Right atrium auricular region (tissue), 2 donors: Measurements from ENCODE around the gene PSMB2. TPM values are rescaled to one million over a fixed set of nuclear protein-coding genes. Genes with fewer than 3 reads are reported as not detected.

Experiments used
- DNase-seq: peaks from one replicate; pipeline ENCODE4 v3.0.0-alpha.2; 2019; ENCODE audit warnings: low spot score
- H3K27ac ChIP-seq, 2 donors: fragments of 200-600 bp; sonication (generic); 1 replicate in 1 of 2; 2 replicates in 1 of 2; pipeline ENCODE4 v1.5.1; 2016 to 2019
- H3K27me3 ChIP-seq, 2 donors: fragments of 200-600 bp; sonication (generic); one replicate each; pipeline versions ENCODE4 v1.5.1 to v1.6.0; 2017 to 2019
- H3K36me3 ChIP-seq: fragments of 200-600 bp; sonication (generic); one replicate; pipeline ENCODE4 v1.5.1; 2016
- H3K4me1 ChIP-seq, 2 donors: fragments of 200-600 bp; sonication (generic); one replicate each; pipeline versions ENCODE4 v1.5.1 to v1.6.0; 2017 to 2019
- H3K4me3 ChIP-seq, 2 donors: fragments of 200-600 bp; sonication (generic); 1 replicate in 1 of 2; 2 replicates in 1 of 2; pipeline ENCODE4 v1.5.1; 2017 to 2019; ENCODE audit warnings: mild to moderate bottlenecking in 1 of 2, moderate library complexity in 1 of 2
- H3K9me3 ChIP-seq, 2 donors: fragments of 200-600 bp; sonication (generic); one replicate each; pipeline ENCODE4 v1.5.1; 2019
- total RNA-seq, 2 donors: library from RNA; depleted of rRNA; stranded (reverse); fragments of >200 nt; gene quantifications; one replicate each; pipeline ENCODE4 v1.1.0, GENCODE V29; 2016
- TF ChIP-seq, protein P1 (sequence below), 2 donors: fragments of 200-600 bp; sonication (generic); IDR thresholded peaks; one replicate each; pipeline ENCODE4 v1.5.1; 2019; ENCODE audit warnings: antibody characterized with exemption in 2 of 2

PSMB2 gene
- total RNA-seq, 2 donors from 2014 or later, result 30.4 to 31.7 TPM

DNA sequence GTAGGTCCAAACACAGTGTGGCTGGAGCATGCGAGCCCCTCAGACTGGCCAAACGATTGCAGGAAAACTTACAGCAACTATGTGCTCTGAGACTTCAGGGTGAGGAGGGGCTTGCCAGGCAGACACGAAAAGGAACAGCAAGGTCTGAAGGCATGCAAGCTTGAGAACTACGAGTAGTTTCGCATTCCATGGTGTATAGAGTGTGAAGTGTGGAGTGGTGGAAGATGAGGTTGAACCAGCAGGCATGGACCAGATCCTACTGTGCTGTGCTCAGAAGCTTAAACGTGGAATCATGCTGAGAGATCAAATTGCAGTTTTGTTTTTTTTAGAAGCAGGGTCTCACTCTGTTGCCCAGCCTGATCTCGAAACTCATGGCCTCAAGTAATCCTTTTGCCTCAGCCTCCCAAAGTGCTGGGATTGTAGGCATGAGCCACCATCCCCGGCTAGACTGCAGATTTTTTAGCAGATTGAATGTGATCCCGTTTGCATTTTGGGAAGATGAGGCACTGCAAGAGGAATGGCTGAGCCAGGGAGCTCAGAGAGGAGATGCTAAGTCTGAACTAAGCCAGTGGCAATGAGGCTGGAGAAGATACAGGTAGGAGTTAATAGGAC is 73.3 kb downstream of the PSMB2 start:
- Histone ChIP-seq H3K4me3 (no peak overlapping the region), H3K9me3 (no peaks in the 10 kb centered on the region), H3K27ac (no peak overlapping the region), H3K36me3 (peaks cover 14% of the 10 kb centered on the region), H3K27me3 (peaks cover 0 to 10% of the 10 kb centered on the region in 2 donors), H3K4me1 (peaks cover 0 to 3% of the 10 kb centered on the region in 2 donors)
- TF ChIP-seq, protein P1, sequence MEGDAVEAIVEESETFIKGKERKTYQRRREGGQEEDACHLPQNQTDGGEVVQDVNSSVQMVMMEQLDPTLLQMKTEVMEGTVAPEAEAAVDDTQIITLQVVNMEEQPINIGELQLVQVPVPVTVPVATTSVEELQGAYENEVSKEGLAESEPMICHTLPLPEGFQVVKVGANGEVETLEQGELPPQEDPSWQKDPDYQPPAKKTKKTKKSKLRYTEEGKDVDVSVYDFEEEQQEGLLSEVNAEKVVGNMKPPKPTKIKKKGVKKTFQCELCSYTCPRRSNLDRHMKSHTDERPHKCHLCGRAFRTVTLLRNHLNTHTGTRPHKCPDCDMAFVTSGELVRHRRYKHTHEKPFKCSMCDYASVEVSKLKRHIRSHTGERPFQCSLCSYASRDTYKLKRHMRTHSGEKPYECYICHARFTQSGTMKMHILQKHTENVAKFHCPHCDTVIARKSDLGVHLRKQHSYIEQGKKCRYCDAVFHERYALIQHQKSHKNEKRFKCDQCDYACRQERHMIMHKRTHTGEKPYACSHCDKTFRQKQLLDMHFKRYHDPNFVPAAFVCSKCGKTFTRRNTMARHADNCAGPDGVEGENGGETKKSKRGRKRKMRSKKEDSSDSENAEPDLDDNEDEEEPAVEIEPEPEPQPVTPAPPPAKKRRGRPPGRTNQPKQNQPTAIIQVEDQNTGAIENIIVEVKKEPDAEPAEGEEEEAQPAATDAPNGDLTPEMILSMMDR (IDR thresholded peaks at IDR 0.05), result no peak
- no peak for DNase-seq

DNA sequence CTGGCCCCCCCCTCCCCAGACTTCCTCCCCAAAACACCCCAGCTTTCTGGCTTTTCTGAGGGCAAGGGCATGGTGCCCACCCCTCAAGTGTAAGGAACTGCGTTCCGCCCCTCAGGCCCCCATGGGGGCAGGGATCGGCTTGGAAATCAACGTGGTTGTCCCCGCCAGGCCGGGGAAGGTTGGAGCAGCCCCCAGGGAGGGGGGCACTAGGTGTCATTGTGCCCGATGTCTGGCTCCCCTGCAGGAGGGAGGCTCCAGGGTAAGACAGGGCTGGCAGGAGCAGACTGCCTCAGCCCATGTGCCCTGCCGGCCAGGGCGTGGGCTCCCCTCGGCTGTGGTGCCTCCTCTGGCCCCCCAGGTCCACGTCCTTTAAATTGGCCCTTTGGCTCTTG is 75.6 kb downstream of the PSMB2 start:
- no peak overlapping the region for H3K4me3 ChIP-seq
- TF ChIP-seq, protein P1 (IDR thresholded peaks at IDR 0.05), result no peak
- H3K27me3 ChIP-seq, result no peaks in the 10 kb centered on the region
- no peaks in the 10 kb centered on the region for H3K9me3 ChIP-seq
- no peak overlapping the region for H3K27ac ChIP-seq
- H3K36me3 ChIP-seq, result peaks cover 27% of the 10 kb centered on the region
- DNase-seq, result no peak
- H3K4me1 ChIP-seq, result peaks cover 0 to 12% of the 10 kb centered on the region in 2 donors

DNA sequence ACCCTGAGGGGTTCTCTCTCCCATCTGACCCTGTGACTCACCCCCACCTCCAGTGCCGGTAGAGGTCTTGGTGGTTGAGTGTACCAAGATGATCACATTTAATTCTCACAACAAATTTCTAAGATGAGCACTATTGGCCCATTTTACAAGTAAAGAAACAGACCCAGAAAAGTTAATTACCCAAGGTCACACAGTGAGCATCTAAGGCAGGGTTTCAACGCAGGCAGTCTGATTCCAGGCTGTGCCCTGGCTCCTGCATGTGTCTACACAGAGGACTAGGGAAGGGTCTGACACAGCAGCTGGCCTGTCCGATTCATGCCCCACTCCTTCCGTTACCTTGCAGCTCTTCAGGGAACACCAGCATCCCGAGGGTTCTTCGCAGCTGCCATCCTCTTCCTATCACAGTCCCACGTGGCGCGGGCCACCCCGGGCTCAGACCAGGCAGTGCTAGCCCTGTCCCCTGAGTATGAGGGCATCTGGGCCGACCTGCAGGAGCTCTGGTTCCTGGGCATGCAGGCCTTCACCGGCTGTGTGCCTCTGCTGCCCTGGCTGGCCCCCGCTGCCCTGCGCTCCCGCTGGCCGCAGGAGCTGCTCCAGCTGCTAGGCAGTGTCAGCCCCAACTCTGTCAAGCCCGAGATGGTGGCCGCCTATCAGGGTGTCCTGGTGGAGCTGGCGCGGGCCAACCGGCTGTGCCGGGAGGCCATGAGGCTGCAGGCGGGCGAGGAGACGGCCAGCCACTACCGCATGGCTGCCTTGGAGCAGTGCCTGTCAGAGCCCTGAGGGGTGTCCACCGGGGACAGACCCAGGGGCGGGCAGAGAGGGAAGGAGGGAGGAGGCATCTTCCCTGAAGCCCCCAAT is 76.2 kb downstream of the PSMB2 start:
- H3K27me3 ChIP-seq, result no peaks in the 10 kb centered on the region
- TF ChIP-seq, protein P1 (IDR thresholded peaks at IDR 0.05), result no peak
- no peak overlapping the region for H3K4me3 ChIP-seq
- no peak for DNase-seq
- H3K27ac ChIP-seq, result no peak overlapping the region
- peaks cover 0 to 18% of the 10 kb centered on the region in 2 donors for H3K4me1 ChIP-seq
- H3K36me3 ChIP-seq, result peaks cover 27% of the 10 kb centered on the region
- no peaks in the 10 kb centered on the region for H3K9me3 ChIP-seq

DNA sequence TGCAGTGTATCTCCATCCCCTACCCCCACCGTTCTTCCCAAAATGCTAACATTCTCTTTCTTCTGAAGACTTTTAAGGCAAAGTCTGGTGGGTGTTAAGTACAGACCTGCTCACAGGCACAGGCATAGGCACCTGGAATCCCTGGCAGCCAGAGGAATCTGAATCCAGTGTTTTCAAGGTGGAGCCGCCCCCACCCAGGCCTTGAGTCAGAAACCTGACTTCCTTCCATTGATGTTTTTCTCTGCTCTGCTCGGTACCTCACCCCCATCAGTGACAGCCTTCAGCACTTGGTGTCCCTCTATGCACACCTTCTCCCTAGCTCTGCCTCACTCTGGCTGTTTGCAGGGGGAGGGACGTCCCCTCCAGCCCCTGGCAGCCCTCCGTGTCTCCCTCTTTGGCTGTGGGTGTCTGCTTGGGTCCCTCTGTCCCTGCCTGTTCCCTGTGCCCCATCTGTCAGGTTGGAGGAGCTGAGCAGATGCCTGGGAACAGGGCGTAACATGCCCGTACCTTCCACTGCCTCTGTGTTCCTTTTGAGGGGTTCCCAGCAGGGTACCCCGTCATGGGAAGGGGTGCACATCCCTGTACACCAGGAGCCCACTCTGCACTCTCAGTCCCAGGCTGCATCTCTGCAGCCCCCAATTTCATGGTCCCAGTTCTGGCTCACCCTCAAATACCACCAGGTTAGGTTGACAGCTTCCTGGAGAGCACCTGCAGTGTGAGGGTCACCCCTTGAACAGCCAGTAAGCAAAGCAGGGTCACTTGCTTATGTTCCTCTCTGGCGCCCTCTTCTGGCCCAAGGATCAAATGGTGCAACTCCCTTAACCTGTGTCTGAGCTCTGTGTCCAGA is 77.1 kb downstream of the PSMB2 start:
- H3K27ac ChIP-seq, result no peak overlapping the region

DNA sequence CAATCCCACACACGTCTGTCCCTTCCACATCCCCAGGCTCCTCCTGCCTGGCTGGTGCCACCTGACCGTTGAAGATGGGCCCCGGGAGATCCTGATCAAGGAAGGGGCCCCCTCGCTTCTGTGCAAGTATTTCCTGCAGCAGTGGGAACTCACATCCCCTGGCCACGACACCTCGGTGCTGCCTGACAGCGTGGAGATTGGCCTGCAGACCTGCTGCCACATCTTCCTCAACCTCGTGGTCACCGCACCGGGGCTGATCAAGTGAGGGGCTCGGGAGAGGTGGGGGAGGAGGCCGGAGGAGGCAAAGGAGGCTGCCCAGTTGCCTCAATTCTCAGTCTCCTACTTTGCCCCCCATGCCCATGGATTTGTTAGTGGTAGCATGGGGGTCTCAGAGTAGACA is 78.2 kb downstream of the PSMB2 start:
- TF ChIP-seq, protein P1 (IDR thresholded peaks at IDR 0.05), result no peak
- Histone ChIP-seq H3K27me3 (no peaks in the 10 kb centered on the region), H3K9me3 (no peaks in the 10 kb centered on the region), H3K4me3 (no peak overlapping the region), H3K27ac (no peak overlapping the region), H3K36me3 (peaks cover 27% of the 10 kb centered on the region), H3K4me1 (peaks cover 0 to 33% of the 10 kb centered on the region in 2 donors)
- DNase-seq, result no peak

More for the DNA sequence above, 77.1 kb downstream of the PSMB2 start:
- Histone ChIP-seq H3K4me1 (peaks cover 0 to 22% of the 10 kb centered on the region in 2 donors), H3K9me3 (no peaks in the 10 kb centered on the region), H3K4me3 (no peak overlapping the region), H3K36me3 (peaks cover 27% of the 10 kb centered on the region), H3K27me3 (no peaks in the 10 kb centered on the region)
- TF ChIP-seq, protein P1 (IDR thresholded peaks at IDR 0.05), result peak; percentile 51 to 84
- DNase-seq, result peak; percentile 79
